Erythroblast (primary cell): ENCODE results near the gene SGK1.

Source experiments
- GATA1 ChIP-seq: IDR thresholded peaks from 2 replicates; pipeline ENCODE4 v1.6.1; 2011; ENCODE audit warnings: low read depth, mild to moderate bottlenecking, control low read depth, low read length, moderate library complexity
- POLR2A ChIP-seq: IDR thresholded peaks from 2 replicates; pipeline ENCODE4 v1.6.1; 2011; ENCODE audit warnings: mild to moderate bottlenecking, low read length

DNA sequence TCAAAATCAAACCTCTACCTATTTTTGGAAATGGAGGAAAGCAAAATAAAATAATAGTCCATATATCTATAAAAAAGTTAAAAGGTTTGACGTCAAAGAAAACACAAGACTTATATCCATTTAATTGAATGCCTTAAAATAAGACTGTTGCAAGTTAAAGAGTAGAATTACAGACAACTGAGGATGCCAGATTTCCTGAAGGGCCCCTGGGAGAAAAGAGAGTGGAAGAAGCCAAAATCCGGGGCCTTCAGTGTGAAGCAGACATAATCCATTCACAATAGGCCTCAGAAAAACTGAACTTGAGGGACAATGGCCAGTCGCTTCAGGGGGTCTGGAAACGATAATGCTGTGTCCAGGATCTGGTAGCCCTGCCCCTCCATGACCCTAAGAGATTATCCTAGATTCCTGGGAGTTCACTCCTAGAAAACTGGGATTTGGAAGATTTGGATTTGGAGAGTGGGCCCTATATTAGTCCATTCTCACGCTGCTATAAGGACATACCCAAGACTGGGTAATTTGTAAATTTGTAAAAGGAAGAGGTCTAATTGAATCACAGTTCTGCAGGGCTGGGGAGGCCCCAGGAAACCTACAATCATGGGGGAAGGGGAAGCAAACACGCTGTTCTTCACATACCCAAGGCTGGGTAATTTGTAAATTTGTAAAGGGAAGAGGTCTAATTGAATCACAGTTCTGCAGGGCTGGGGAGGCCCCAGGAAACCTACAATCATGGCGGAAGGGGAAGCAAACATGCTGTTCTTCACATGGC is 171.5 kb downstream of the SGK1 start:
- no peak for TF ChIP-seq POLR2A
- TF ChIP-seq GATA1: no peak
